BLaER1 (cell line): ENCODE data around the gene PTPRN2.

Experiments
- H3K27ac ChIP-seq: shearing (Covaris generic); formaldehyde crosslinking; 2 replicates; pipeline ENCODE4 v1.8.1; 2022
- H3K27me3 ChIP-seq: shearing (Covaris generic); formaldehyde crosslinking; 2 replicates; pipeline ENCODE4 v1.8.1; 2022
- H3K36me3 ChIP-seq: shearing (Covaris generic); formaldehyde crosslinking; 2 replicates; pipeline ENCODE4 v1.8.1; 2022
- H3K4me1 ChIP-seq: shearing (Covaris generic); formaldehyde crosslinking; 2 replicates; pipeline ENCODE4 v1.8.1; 2022
- H3K4me2 ChIP-seq: shearing (Covaris generic); formaldehyde crosslinking; 2 replicates; pipeline ENCODE4 v1.8.1; 2022
- H3K4me3 ChIP-seq: shearing (Covaris generic); formaldehyde crosslinking; 2 replicates; pipeline ENCODE4 v1.8.1; 2022
- H3K9ac ChIP-seq: shearing (Covaris generic); formaldehyde crosslinking; 2 replicates; pipeline ENCODE4 v1.8.1; 2022
- H3K9me3 ChIP-seq: shearing (Covaris generic); formaldehyde crosslinking; 2 replicates; pipeline ENCODE4 v1.8.1; 2022
- H4K20me1 ChIP-seq: shearing (Covaris generic); formaldehyde crosslinking; 2 replicates; pipeline ENCODE4 v1.8.1; 2022
- Cebpa-rat ChIP-seq: shearing (Covaris generic); IDR thresholded peaks from 2 replicates; pipeline ENCODE4 v1.8.1; 2022

The PTPRN2 gene

GRCh38 chr7:157828881-157829280 is 758.7 kb downstream of the PTPRN2 start:
- Histone ChIP-seq H3K27ac (no peak overlapping the region), H3K9me3 (no peaks in the 10 kb centered on the region), H3K36me3 (no peaks in the 10 kb centered on the region), H3K27me3 (no peaks in the 10 kb centered on the region), H4K20me1 (no peaks in the 10 kb centered on the region), H3K4me1 (peaks cover 14% of the 10 kb centered on the region), H3K4me2 (no peak overlapping the region), H3K9ac (no peak overlapping the region), H3K4me3 (no peak overlapping the region)
- TF ChIP-seq Cebpa-rat, result no peak

- no peak overlapping the region for H3K4me3 ChIP-seq
- H3K27me3 ChIP-seq, result no peaks in the 10 kb centered on the region
- no peaks in the 10 kb centered on the region for H3K9me3 ChIP-seq
- no peaks in the 10 kb centered on the region for H3K36me3 ChIP-seq
- TF ChIP-seq Cebpa-rat, result no peak
- H3K4me2 ChIP-seq, result no peak overlapping the region
- H4K20me1 ChIP-seq, result no peaks in the 10 kb centered on the region
- H3K4me1 ChIP-seq, result peaks cover 14% of the 10 kb centered on the region
- no peak overlapping the region for H3K9ac ChIP-seq
- H3K27ac ChIP-seq, result no peak overlapping the region
Observed at GRCh38 chr7:157828190-157828589, 759.4 kb downstream of the PTPRN2 start.

- Histone ChIP-seq H3K9ac (no peak overlapping the region), H3K4me3 (no peak overlapping the region), H3K4me1 (peaks cover 14% of the 10 kb centered on the region), H3K9me3 (no peaks in the 10 kb centered on the region), H3K27ac (no peak overlapping the region), H3K36me3 (no peaks in the 10 kb centered on the region), H3K4me2 (peak overlapping the region; percentile 45; the same call in 1 of the 2 replicates), H4K20me1 (no peaks in the 10 kb centered on the region), H3K27me3 (no peaks in the 10 kb centered on the region)
- TF ChIP-seq Cebpa-rat, result no peak
Observed at GRCh38 chr7:157827863-157828160, 759.8 kb downstream of the PTPRN2 start.

- Histone ChIP-seq H3K36me3 (no peaks in the 10 kb centered on the region), H3K4me3 (no peak overlapping the region), H3K4me2 (peak overlapping the region; percentile 45), H4K20me1 (no peaks in the 10 kb centered on the region), H3K27me3 (no peaks in the 10 kb centered on the region), H3K27ac (no peak overlapping the region), H3K4me1 (peaks cover 14% of the 10 kb centered on the region), H3K9ac (no peak overlapping the region), H3K9me3 (no peaks in the 10 kb centered on the region)
- TF ChIP-seq Cebpa-rat, result no peak
Observed at GRCh38 chr7:157827045-157827862, 760.4 kb downstream of the PTPRN2 start.

GRCh38 chr7:157826566-157826965 is 761.1 kb downstream of the PTPRN2 start:
- TF ChIP-seq Cebpa-rat, result no peak
- no peaks in the 10 kb centered on the region for H3K36me3 ChIP-seq
- no peak overlapping the region for H3K27ac ChIP-seq
- no peaks in the 10 kb centered on the region for H3K9me3 ChIP-seq
- no peak overlapping the region for H3K9ac ChIP-seq
- H3K27me3 ChIP-seq, result no peaks in the 10 kb centered on the region
- peak overlapping the region; percentile 45 for H3K4me2 ChIP-seq
- no peak overlapping the region for H3K4me3 ChIP-seq
- no peaks in the 10 kb centered on the region for H4K20me1 ChIP-seq
- peaks cover 14% of the 10 kb centered on the region for H3K4me1 ChIP-seq

DNA sequence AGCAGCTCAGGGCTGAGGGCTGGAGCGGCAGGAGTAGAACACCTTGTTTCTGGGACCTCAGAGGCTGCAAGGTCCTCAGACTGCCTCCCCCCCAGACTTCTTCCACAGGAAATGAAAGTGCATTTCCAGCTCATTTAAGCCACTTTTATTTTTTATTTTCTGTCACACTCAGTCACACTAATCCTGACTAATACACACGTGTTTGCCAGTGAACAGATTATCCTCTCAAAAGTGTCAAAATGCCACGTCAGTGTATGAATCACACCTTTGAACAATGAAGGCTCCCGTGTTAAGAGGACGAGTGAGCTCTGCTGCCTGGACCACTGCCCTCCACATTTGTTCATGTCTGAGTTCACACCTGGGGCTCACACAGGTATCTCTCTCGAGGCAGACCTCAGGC is 762.3 kb downstream of the PTPRN2 start:
- TF ChIP-seq Cebpa-rat, result no peak
- Histone ChIP-seq H3K27me3 (no peaks in the 10 kb centered on the region), H3K4me2 (no peak overlapping the region), H3K4me3 (no peak overlapping the region), H3K36me3 (no peaks in the 10 kb centered on the region), H3K9ac (no peak overlapping the region), H3K9me3 (no peaks in the 10 kb centered on the region), H4K20me1 (no peaks in the 10 kb centered on the region), H3K27ac (no peak overlapping the region), H3K4me1 (peaks cover 14% of the 10 kb centered on the region)

DNA sequence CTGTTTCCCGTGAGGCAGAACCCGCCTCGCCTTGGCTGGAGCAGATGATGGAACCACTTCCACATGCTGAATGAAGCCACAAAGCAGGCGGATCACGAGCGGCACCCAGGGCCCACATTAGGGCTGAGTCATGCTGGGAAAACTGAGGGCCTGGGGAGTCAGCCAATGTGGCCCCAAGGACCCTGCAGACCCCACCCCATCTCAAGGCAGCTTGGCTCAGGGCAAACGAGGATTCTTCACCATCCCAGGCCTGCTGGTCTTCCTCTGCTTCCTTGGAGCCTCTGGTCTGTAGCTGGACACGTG is 762.9 kb downstream of the PTPRN2 start:
- no peaks in the 10 kb centered on the region for H3K9me3 ChIP-seq
- no peak overlapping the region for H3K4me2 ChIP-seq
- H3K4me3 ChIP-seq, result no peak overlapping the region
- H3K27ac ChIP-seq, result no peak overlapping the region
- no peak for TF ChIP-seq Cebpa-rat
- no peaks in the 10 kb centered on the region for H3K36me3 ChIP-seq
- no peaks in the 10 kb centered on the region for H4K20me1 ChIP-seq
- peaks cover 14% of the 10 kb centered on the region for H3K4me1 ChIP-seq
- H3K27me3 ChIP-seq, result no peaks in the 10 kb centered on the region
- H3K9ac ChIP-seq, result no peak overlapping the region

DNA sequence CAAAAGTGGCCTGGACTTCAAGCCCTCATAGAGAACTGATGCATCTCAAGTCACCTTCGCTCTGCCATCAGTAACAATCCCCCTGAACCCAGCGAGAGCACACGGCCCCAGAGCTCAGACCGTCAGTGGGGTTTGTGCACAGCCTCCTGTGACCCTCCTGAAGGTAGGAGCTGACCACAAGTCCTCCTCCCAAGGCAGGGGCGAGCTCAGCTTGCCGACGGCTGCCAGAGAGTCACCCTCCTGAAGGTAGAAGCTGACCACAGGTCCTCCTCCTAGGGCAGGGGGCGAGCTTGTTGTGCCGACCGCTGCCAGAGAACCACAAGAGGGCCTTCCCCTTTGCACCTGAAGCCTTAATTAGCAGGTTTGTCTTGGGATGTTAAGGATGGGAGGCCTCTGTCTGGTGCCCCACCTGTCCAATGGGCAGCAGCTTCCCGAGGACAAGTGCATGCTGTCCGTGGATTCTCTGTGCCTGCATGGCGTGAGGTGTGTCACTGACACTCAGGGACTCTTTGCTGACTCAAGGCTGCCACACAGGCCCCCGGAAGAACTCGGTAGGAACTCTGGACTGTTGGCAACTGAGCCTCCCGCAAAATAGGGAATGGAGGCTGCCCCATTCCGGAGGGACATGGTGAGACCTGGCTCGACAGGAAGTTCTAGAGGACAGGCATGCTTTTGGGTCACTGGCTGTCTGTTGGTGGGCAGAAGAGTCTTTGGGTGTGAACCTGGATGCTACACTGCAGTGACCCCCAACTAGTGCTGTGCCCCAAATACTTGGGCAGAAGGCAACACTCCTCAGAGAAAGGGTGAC is 763.4 kb downstream of the PTPRN2 start:
- TF ChIP-seq Cebpa-rat, result no peak
- Histone ChIP-seq H3K4me3 (no peak overlapping the region), H3K36me3 (no peaks in the 10 kb centered on the region), H3K27ac (no peak overlapping the region), H3K27me3 (no peaks in the 10 kb centered on the region), H4K20me1 (no peaks in the 10 kb centered on the region), H3K4me2 (no peak overlapping the region), H3K9me3 (no peaks in the 10 kb centered on the region), H3K9ac (no peak overlapping the region), H3K4me1 (peaks cover 14% of the 10 kb centered on the region)

- no peaks in the 10 kb centered on the region for H4K20me1 ChIP-seq
- no peaks in the 10 kb centered on the region for H3K9me3 ChIP-seq
- H3K27me3 ChIP-seq, result no peaks in the 10 kb centered on the region
- H3K4me2 ChIP-seq, result no peak overlapping the region
- no peak overlapping the region for H3K27ac ChIP-seq
- H3K9ac ChIP-seq, result no peak overlapping the region
- no peaks in the 10 kb centered on the region for H3K36me3 ChIP-seq
- peaks cover 12% of the 10 kb centered on the region for H3K4me1 ChIP-seq
- no peak overlapping the region for H3K4me3 ChIP-seq
- TF ChIP-seq Cebpa-rat, result no peak
Observed at GRCh38 chr7:157822688-157823031, 765.0 kb downstream of the PTPRN2 start.

GRCh38 chr7:157821959-157822687 is 765.5 kb downstream of the PTPRN2 start:
- H3K27me3 ChIP-seq, result no peaks in the 10 kb centered on the region
- TF ChIP-seq Cebpa-rat, result no peak
- H3K9me3 ChIP-seq, result no peaks in the 10 kb centered on the region
- no peak overlapping the region for H3K9ac ChIP-seq
- H3K4me1 ChIP-seq, result peaks cover 7% of the 10 kb centered on the region
- no peaks in the 10 kb centered on the region for H4K20me1 ChIP-seq
- H3K27ac ChIP-seq, result no peak overlapping the region
- no peak overlapping the region for H3K4me2 ChIP-seq
- no peak overlapping the region for H3K4me3 ChIP-seq
- H3K36me3 ChIP-seq, result no peaks in the 10 kb centered on the region
